SK-N-SH (cell line): ENCODE results near the gene FLRT2. TPM values are rescaled to one million over a fixed set of nuclear protein-coding genes. Genes with fewer than 3 reads are reported as not detected.

Experiments
- CTCF ChIA-PET: fragments of 300-600, 350-600 bp; formaldehyde crosslinking; extraction: SDS; loops from one replicate; lab custom pipeline; 2021; lab: Yijun Ruan, JAX
- POLR2A ChIA-PET: fragments of 350-600 bp; sonication (Branson Sonifier 250); formaldehyde crosslinking; extraction: SDS; loops from one replicate; lab custom pipeline; 2020; ENCODE audit warnings: antibody characterized with exemption, inconsistent platforms; lab: Yijun Ruan, JAX
- DNase-seq: peaks from one replicate; pipeline ENCODE4 v3.0.0; 2012
- H2AFZ ChIP-seq: fragments of 200-600 bp; sonication (generic); 2 replicates; pipeline ENCODE4 v1.8.1; 2016; ENCODE audit warnings: antibody characterized with exemption, mild to moderate bottlenecking, low read depth
- H3F3A ChIP-seq: fragments of 200-600 bp; sonication (generic); replicated peaks from 2 replicates; pipeline ENCODE3; 2016; ENCODE audit warnings: antibody characterized with exemption, mild to moderate bottlenecking; ENCODE audit not compliant: insufficient read depth
- H3K27ac ChIP-seq, 2 experiments: fragments of 200-500 bp in 1 of 2; fragments of 200-600 bp in 1 of 2; sonication (Bioruptor generic) in 1 of 2; sonication (generic), shearing (Covaris generic) in 1 of 2; 2 replicates each; pipeline versions ENCODE4 v1.5.1 to v1.6.1; 2014 to 2016; ENCODE audit warnings: low read depth in 2 of 2, inconsistent platforms in 1 of 2, low read length in 1 of 2, mild to moderate bottlenecking in 1 of 2, mixed read lengths in 1 of 2
- H3K27me3 ChIP-seq: fragments of 200-600 bp; sonication (generic), shearing (Covaris generic); 2 replicates; pipeline ENCODE4 v1.6.1; 2016; ENCODE audit warnings: mixed run types; ENCODE audit not compliant: insufficient read depth
- H3K36me3 ChIP-seq, 2 experiments: fragments of 200-500 bp in 1 of 2; fragments of 200-600 bp in 1 of 2; sonication (Bioruptor generic) in 1 of 2; sonication (generic) in 1 of 2; replicated peaks in 1 of 2; 2 replicates each; pipeline versions ENCODE3 to v1.5.1; 2014 to 2016; ENCODE audit warnings: low read length in 1 of 2, mild to moderate bottlenecking in 1 of 2; ENCODE audit not compliant: insufficient read depth in 2 of 2, control insufficient read depth in 1 of 2
- H3K4me1 ChIP-seq, 2 experiments: fragments of 200-500 bp in 1 of 2; fragments of 200-600 bp in 1 of 2; sonication (Bioruptor generic) in 1 of 2; sonication (generic), shearing (Covaris generic) in 1 of 2; 2 replicates each; pipeline versions ENCODE4 v1.5.1 to v1.6.1; 2014 to 2016; ENCODE audit warnings: low read depth in 1 of 2, low read length in 1 of 2, mixed run types in 1 of 2; ENCODE audit not compliant: insufficient read depth in 2 of 2, control insufficient read depth in 1 of 2
- H3K4me2 ChIP-seq: fragments of 200-600 bp; sonication (generic), shearing (Covaris generic); 2 replicates; pipeline ENCODE4 v1.6.1; 2017; ENCODE audit warnings: mixed run types
- H3K4me3 ChIP-seq, 2 experiments: fragments of 200-500 bp in 1 of 2; fragments of 200-600 bp in 1 of 2; sonication (Bioruptor generic) in 1 of 2; sonication (generic), shearing (Covaris generic) in 1 of 2; 2 replicates each; pipeline versions ENCODE4 v1.5.1 to v1.8.1; 2014 to 2016; ENCODE audit warnings: low read depth in 2 of 2, inconsistent platforms in 1 of 2, low read length in 1 of 2, mild to moderate bottlenecking in 1 of 2, mixed read lengths in 1 of 2, moderate library complexity in 1 of 2
- H3K79me2 ChIP-seq: fragments of 200-600 bp; sonication (generic); 2 replicates; pipeline ENCODE4 v1.8.1; 2017; ENCODE audit warnings: mild to moderate bottlenecking; ENCODE audit not compliant: insufficient read depth
- H3K9ac ChIP-seq: fragments of 200-600 bp; sonication (generic); 2 replicates; pipeline ENCODE4 v1.6.1; 2017; ENCODE audit warnings: mixed run types
- H3K9me2 ChIP-seq: fragments of 200-600 bp; sonication (generic); 2 replicates; pipeline ENCODE4 v1.6.1; 2017; ENCODE audit warnings: mixed run types
- H3K9me3 ChIP-seq: fragments of 200-600 bp; sonication (generic); 2 replicates; pipeline ENCODE4 v1.6.1; 2017; ENCODE audit warnings: mixed run types, mild to moderate bottlenecking, moderate library complexity
- H4K20me1 ChIP-seq: fragments of 200-600 bp; sonication (generic); 2 replicates; pipeline ENCODE4 v1.6.1; 2017; ENCODE audit warnings: mild to moderate bottlenecking, mixed run types; ENCODE audit not compliant: insufficient read depth
- CTCF ChIP-seq: fragments of 200-600 bp; sonication (generic); IDR thresholded peaks from 2 replicates; pipeline ENCODE4 v1.6.1; 2017; ENCODE audit warnings: antibody characterized with exemption, mild to moderate bottlenecking, moderate library complexity
- ELF1 ChIP-seq: IDR thresholded peaks from 2 replicates; pipeline ENCODE4 v1.4.0; 2012
- IRF3 ChIP-seq: fragments of 150-350 bp; IDR thresholded peaks from 2 replicates; pipeline ENCODE4 v1.6.1; 2016; ENCODE audit warnings: mild to moderate bottlenecking, low read depth, low read length
- MEF2A ChIP-seq: IDR thresholded peaks from 2 replicates; pipeline ENCODE4 v1.4.0; 2012; ENCODE audit warnings: low read depth, borderline replicate concordance
- PBX3 ChIP-seq: IDR thresholded peaks from 2 replicates; pipeline ENCODE4; 2012
- RCOR1 ChIP-seq: fragments of 150-350 bp; IDR thresholded peaks from 2 replicates; pipeline ENCODE4 v1.6.1; 2017; ENCODE audit warnings: antibody characterized with exemption, low read length
- RXRA ChIP-seq: IDR thresholded peaks from 2 replicates; pipeline ENCODE4 v1.4.0; 2012; ENCODE audit warnings: low read depth, mild to moderate bottlenecking, borderline replicate concordance
- SIN3A ChIP-seq: IDR thresholded peaks from 2 replicates; pipeline ENCODE4 v1.6.1; 2012; ENCODE audit warnings: low read depth, mild to moderate bottlenecking, low read length, moderate library complexity, borderline replicate concordance
- TAF1 ChIP-seq: IDR thresholded peaks from 2 replicates; pipeline ENCODE4 v1.6.1; 2012; ENCODE audit warnings: low read depth, mild to moderate bottlenecking, low read length, moderate library complexity, borderline replicate concordance
- TCF12 ChIP-seq: IDR thresholded peaks from 2 replicates; pipeline ENCODE4 v1.4.0; 2012
- TEAD4 ChIP-seq: IDR thresholded peaks from 2 replicates; pipeline ENCODE4 v1.4.0; 2012; ENCODE audit warnings: mild to moderate bottlenecking, borderline replicate concordance; ENCODE audit not compliant: insufficient read depth
- WGBS: methylation state at CpG from one replicate; pipeline ENCODE4 v1.1.6; 2017; ENCODE audit warnings: low lambda C conversion rate; 5-methylcytosine and 5-hydroxymethylcytosine counted together
- polyA plus RNA-seq, 3 experiments: library from polyadenylated mRNA; depleted of rRNA; stranded (reverse); fragments of >200 nt; gene quantifications; 2 replicates each; pipeline ENCODE4 v1.2.3, GENCODE V29; 2012
- TF ChIP-seq, protein P1 (sequence below): IDR thresholded peaks from 2 replicates; pipeline ENCODE4 v1.6.1; 2012; ENCODE audit warnings: mild to moderate bottlenecking, low read depth, low read length, moderate library complexity

FLRT2 gene
- polyA plus RNA-seq, 1 of the 3 experiments (the other 2 are of a cell fraction), result 10.8 TPM

- TF ChIP-seq IRF3, result no peak
- no peak for TF ChIP-seq RXRA
- no peak for TF ChIP-seq TEAD4
- TF ChIP-seq ELF1, result 0 out of 2 replicates have a peak, but pooled peaks have one; percentile 9
- 0 out of 2 replicates have a peak, but pooled peaks have one; percentile 35 for TF ChIP-seq SIN3A
- TF ChIP-seq TAF1, result no peak
- 0 out of 2 replicates have a peak, but pooled peaks have one; percentile 2 for TF ChIP-seq PBX3
These were observed 1.8 kb downstream of the FLRT2 start (continued) for GRCh38 chr14:85531587-85532373.

DNA sequence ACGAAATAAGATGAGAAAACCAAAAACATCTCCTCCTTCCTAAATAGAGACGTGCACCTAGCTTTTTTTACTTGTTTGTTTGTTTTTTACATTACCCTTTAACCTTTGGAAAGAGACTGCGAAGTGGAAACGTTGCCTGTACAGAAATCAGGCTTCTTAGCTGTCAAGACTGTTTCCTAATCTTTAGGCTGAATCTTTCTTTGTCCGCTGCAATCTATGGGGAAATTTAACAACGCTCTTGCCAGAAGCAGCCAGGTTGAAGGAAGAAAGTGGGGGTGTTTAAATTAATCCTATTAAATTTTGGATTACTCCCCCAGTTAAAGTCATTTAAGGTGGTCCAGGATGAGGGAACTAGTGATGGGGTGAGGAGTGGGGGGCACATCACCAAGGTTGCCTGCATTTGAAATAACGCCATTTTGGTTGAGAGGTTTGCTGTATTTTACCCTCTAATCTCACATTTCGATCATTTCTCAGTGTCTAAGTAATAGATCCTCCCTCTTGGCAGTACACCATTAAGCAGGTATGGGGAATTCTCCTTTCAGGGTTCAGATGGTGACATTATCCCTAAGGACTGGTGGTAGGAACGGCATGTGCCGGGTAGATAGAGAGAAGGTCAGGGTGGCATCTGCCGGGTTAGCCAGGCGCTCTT lies 2.6 kb downstream of the FLRT2 start:
- no peaks in the 10 kb centered on the region for H3K36me3 ChIP-seq
- no peak for DNase-seq
- peak overlapping the region; percentile 89 for H2AFZ ChIP-seq
- H3K4me1 ChIP-seq, result peaks cover 0 to 15% of the 10 kb centered on the region in 2 experiments; a peak in 2 of 4 replicates
- TF ChIP-seq SIN3A (0 out of 2 replicates have a peak, but pooled peaks have one; percentile 9), MEF2A (no peak), PBX3 (no peak), RCOR1 (no peak), RXRA (no peak), TCF12 (no peak), CTCF (no peak)
- TF ChIP-seq, protein P1, sequence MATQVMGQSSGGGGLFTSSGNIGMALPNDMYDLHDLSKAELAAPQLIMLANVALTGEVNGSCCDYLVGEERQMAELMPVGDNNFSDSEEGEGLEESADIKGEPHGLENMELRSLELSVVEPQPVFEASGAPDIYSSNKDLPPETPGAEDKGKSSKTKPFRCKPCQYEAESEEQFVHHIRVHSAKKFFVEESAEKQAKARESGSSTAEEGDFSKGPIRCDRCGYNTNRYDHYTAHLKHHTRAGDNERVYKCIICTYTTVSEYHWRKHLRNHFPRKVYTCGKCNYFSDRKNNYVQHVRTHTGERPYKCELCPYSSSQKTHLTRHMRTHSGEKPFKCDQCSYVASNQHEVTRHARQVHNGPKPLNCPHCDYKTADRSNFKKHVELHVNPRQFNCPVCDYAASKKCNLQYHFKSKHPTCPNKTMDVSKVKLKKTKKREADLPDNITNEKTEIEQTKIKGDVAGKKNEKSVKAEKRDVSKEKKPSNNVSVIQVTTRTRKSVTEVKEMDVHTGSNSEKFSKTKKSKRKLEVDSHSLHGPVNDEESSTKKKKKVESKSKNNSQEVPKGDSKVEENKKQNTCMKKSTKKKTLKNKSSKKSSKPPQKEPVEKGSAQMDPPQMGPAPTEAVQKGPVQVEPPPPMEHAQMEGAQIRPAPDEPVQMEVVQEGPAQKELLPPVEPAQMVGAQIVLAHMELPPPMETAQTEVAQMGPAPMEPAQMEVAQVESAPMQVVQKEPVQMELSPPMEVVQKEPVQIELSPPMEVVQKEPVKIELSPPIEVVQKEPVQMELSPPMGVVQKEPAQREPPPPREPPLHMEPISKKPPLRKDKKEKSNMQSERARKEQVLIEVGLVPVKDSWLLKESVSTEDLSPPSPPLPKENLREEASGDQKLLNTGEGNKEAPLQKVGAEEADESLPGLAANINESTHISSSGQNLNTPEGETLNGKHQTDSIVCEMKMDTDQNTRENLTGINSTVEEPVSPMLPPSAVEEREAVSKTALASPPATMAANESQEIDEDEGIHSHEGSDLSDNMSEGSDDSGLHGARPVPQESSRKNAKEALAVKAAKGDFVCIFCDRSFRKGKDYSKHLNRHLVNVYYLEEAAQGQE, result no peak
- H3K9ac ChIP-seq, result peak overlapping the region; percentile 79; the same call in 1 of the 2 replicates
- peaks cover 72% of the 10 kb centered on the region for H3K79me2 ChIP-seq
- peak overlapping the region; percentile 66 to 86 for H3K4me3 ChIP-seq
- ChIA-PET CTCF (interaction anchor here (0.6 kb wide), 1 partner anchor 43 kb away, joined by 3 read pairs; no protein-coding TSS in a partner anchor), POLR2A (no interaction called here)
- no peaks in the 10 kb centered on the region for H3K9me2 ChIP-seq
- no peaks in the 10 kb centered on the region for H3K27me3 ChIP-seq
- WGBS, result 1% methylated on average over 12 of the region's 12 CpGs
- peaks cover 23% of the 10 kb centered on the region for H4K20me1 ChIP-seq
- H3F3A ChIP-seq, result peaks cover 39% of the 10 kb centered on the region
- peak overlapping the region; percentile 96 for H3K4me2 ChIP-seq
- H3K9me3 ChIP-seq, result no peaks in the 10 kb centered on the region
- H3K27ac ChIP-seq, result peak overlapping the region in 1 of 2 experiments; percentile 86; a peak in 2 of 4 replicates
